Activated T-cell treated with anti-CD3 and anti-CD28 coated beads, Interleukin-2, amount 50 U/mL, for 1 hour (primary cell): ENCODE results near the gene SEC22C.
"Not testable (repeated sequence)": the region's sequence is repeated elsewhere in the genome, so short reads cannot be mapped to it uniquely, and the experiment has no call there.

Experiments used
- DNase-seq: peaks from one replicate; pipeline ENCODE4 v3.0.0-alpha.2; 2020

Gene SEC22C

GRCh38 chr3:42581709-42582473 lies at the start of gene SEC22C:
TSS of gene SEC22C (minus strand) at chr3:42581967. CDS start at chr3:42569046, 12,921 bp downstream.
- DNase-seq, result peak; percentile 93

GRCh38 chr3:42613462-42613861 lies 31.7 kb upstream of the SEC22C start:
- no peak for DNase-seq

- DNase-seq, result no peak
Observed at GRCh38 chr3:42612928-42613327, 31.2 kb upstream of the SEC22C start.

- no peak for DNase-seq
Observed at GRCh38 chr3:42612217-42612616, 30.4 kb upstream of the SEC22C start.

- DNase-seq, result no peak
Observed at GRCh38 chr3:42610976-42611375, 29.2 kb upstream of the SEC22C start.

- DNase-seq, result no peak
Observed at GRCh38 chr3:42608581-42608980, 26.8 kb upstream of the SEC22C start.

GRCh38 chr3:42605546-42606173 lies 23.9 kb upstream of the SEC22C start:
- no peak for DNase-seq

GRCh38 chr3:42602961-42603360 lies 21.2 kb upstream of the SEC22C start:
- no peak for DNase-seq

- DNase-seq, result no peak
Observed at GRCh38 chr3:42601896-42602581, 20.3 kb upstream of the SEC22C start.

GRCh38 chr3:42600958-42601675 lies 19.4 kb upstream of the SEC22C start:
- DNase-seq, result no peak

GRCh38 chr3:42600111-42600957 lies 18.6 kb upstream of the SEC22C start, which contains the start of gene NKTR:
TSS of gene NKTR (plus strand) at chr3:42600686. CDS start at chr3:42601007, 321 bp downstream.
- DNase-seq, result peak; percentile 100

GRCh38 chr3:42597098-42597497 lies 15.3 kb upstream of the SEC22C start:
- DNase-seq, result not testable (repeated sequence)

GRCh38 chr3:42595682-42596081 lies 13.9 kb upstream of the SEC22C start:
- DNase-seq, result no peak

GRCh38 chr3:42593635-42594034 lies 11.9 kb upstream of the SEC22C start:
- DNase-seq, result no peak

- no peak for DNase-seq
Observed at GRCh38 chr3:42591811-42592210, 10.0 kb upstream of the SEC22C start.

- no peak for DNase-seq
Observed at GRCh38 chr3:42590989-42591756, 9.4 kb upstream of the SEC22C start.

GRCh38 chr3:42589382-42590109 lies 7.8 kb upstream of the SEC22C start:
- DNase-seq, result no peak

- DNase-seq, result no peak
Observed at GRCh38 chr3:42588625-42589024, 6.9 kb upstream of the SEC22C start.

- DNase-seq, result no peak
Observed at GRCh38 chr3:42582474-42583070, 805 bp upstream of the SEC22C start.

GRCh38 chr3:42581400-42581708 lies 413 bp downstream of the SEC22C start:
- DNase-seq, result no peak
